Measurements from ENCODE around the gene BTG1. TPM values are rescaled to one million over a fixed set of nuclear protein-coding genes. Genes with fewer than 3 reads are reported as not detected.

Gene BTG1
- total and polyA plus RNA-seq, 2 of the 4 experiments (the other 2 are of a cell fraction), result 3.8 to 33.5 TPM

DNA sequence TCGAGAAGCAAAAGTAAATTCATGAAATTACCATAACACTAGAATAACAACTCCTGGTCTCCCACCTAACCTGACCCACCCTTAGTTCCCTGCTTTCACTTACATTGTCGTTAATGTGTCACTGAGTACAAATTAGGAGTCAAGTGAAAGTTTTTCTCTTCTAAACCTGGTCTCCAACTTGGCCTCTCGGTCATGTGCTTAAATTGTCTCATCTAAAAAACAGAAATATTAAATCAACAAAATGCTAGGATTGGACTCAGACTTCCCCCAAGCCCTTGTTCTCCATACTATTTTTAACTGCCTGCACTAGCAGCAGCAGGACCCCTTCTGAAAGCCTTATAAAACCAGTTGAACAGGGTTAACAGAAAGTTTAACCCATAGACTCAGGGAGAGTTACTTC is 1.8 kb upstream of the BTG1 start:
- peak overlapping the region; percentile 50; the same call in 1 of the 2 replicates for H2BK120ac ChIP-seq (ENCODE audit: low read depth, low read length)
- H4K20me1 ChIP-seq (ENCODE audit: insufficient read depth, low read length), result peaks cover 25% of the 10 kb centered on the region
- BruUV-seq (replicated peaks), result no TSS peak
- H3K18ac ChIP-seq (ENCODE audit: low read depth, low read length), result peak overlapping the region; percentile 89; the same call in 1 of the 2 replicates
- no peaks in the 10 kb centered on the region for H3K4me1 ChIP-seq (ENCODE audit: control insufficient read depth, insufficient read depth, low read length)
- H2AK5ac ChIP-seq (ENCODE audit: low read depth, low read length), result no peak overlapping the region
- no peak for TF ChIP-seq FOS (IDR thresholded peaks at IDR 0.05; ENCODE audit: low read depth, low read length)
- no peak for TF ChIP-seq RAD21 (IDR thresholded peaks at IDR 0.05; ENCODE audit: low read length)
- TF ChIP-seq, protein P1, sequence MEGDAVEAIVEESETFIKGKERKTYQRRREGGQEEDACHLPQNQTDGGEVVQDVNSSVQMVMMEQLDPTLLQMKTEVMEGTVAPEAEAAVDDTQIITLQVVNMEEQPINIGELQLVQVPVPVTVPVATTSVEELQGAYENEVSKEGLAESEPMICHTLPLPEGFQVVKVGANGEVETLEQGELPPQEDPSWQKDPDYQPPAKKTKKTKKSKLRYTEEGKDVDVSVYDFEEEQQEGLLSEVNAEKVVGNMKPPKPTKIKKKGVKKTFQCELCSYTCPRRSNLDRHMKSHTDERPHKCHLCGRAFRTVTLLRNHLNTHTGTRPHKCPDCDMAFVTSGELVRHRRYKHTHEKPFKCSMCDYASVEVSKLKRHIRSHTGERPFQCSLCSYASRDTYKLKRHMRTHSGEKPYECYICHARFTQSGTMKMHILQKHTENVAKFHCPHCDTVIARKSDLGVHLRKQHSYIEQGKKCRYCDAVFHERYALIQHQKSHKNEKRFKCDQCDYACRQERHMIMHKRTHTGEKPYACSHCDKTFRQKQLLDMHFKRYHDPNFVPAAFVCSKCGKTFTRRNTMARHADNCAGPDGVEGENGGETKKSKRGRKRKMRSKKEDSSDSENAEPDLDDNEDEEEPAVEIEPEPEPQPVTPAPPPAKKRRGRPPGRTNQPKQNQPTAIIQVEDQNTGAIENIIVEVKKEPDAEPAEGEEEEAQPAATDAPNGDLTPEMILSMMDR (conservative IDR thresholded peaks at IDR 0.05; ENCODE audit: low read depth, low read length), result no peak
- peak overlapping the region; percentile 49; the same call in 1 of the 2 replicates for H3K23ac ChIP-seq (ENCODE audit: low read depth, low read length)
- peak overlapping the region; percentile 89 for H3K4me2 ChIP-seq (ENCODE audit: low read depth, low read length)
- H2AFZ ChIP-seq (replicated peaks; ENCODE audit: low read length, poor library complexity), result no peak overlapping the region
- WGBS, 2 experiments (ENCODE audit: extremely low coverage in 2 of 2, insufficient read length in 1 of 2), result no CpG with 5 or more reads among the region's 3 CpGs
- no peaks in the 10 kb centered on the region for H3K9me1 ChIP-seq (ENCODE audit: insufficient read depth, low read length)
- ChIA-PET POLR2A (ENCODE audit: unreplicated experiment) (no interaction called here), CTCF (no interaction called here)
- H3K9me3 ChIP-seq (ENCODE audit: control insufficient read depth, insufficient read depth, low read length), result no peaks in the 10 kb centered on the region
- intact Hi-C loops (cut with micrococcal nuclease), result loop anchor here (2.0 to 5.0 kb wide), 3 partner anchors 150 to 355 kb away; no protein-coding TSS in a partner anchor
- H4K8ac ChIP-seq (ENCODE audit: low read depth in 2 of 2, low read length in 2 of 2), result peak overlapping the region; percentile 9 to 28; a peak in 3 of 4 replicates
- in situ Hi-C loops (cut with MboI; ENCODE audit: low sequenced_read_pairs), result loop anchor here (10.0 kb wide), 1 partner anchor 763 kb away; no protein-coding TSS in a partner anchor
- H3K56ac ChIP-seq (ENCODE audit: extremely low read depth, insufficient read depth, low read length), result no peak overlapping the region
- H2BK20ac ChIP-seq (ENCODE audit: low read depth, low read length), result peak overlapping the region; percentile 36
- DNase-seq, result no peak
- H3K4me3 ChIP-seq (ENCODE audit: insufficient read depth, low read depth, low read length), result peak overlapping the region; percentile 24; the same call in 1 of the 2 replicates
- peaks cover 19% of the 10 kb centered on the region for H3K36me3 ChIP-seq (ENCODE audit: control insufficient read depth, insufficient read depth, low read length)
- no peak overlapping the region; the same call in 2 of the 3 replicates for H2BK15ac ChIP-seq (ENCODE audit: low read depth, low read length)
- dilution Hi-C loops (cut with HindIII; ENCODE audit: low sequenced_read_pairs, unreplicated experiment), result no loop called here
- peak overlapping the region; percentile 70 for H3K14ac ChIP-seq (replicated peaks; ENCODE audit: low read depth, low read length)
- no peak overlapping the region for H2AK9ac ChIP-seq (replicated peaks; ENCODE audit: low read depth, low read length, poor library complexity)
- H3K27me3 ChIP-seq (ENCODE audit: control insufficient read depth, insufficient read depth, low read length), result no peaks in the 10 kb centered on the region
- peak overlapping the region; percentile 65; the same call in 1 of the 2 replicates for H4K5ac ChIP-seq (ENCODE audit: low read depth, low read length)
- peak overlapping the region; percentile 66 for H3K9ac ChIP-seq (ENCODE audit: low read depth, low read length)
- peak overlapping the region; percentile 72 for H2BK5ac ChIP-seq (ENCODE audit: low read depth, low read length, poor library complexity, severe bottlenecking)
- peak overlapping the region; percentile 54; the same call in 1 of the 2 replicates for H3K27ac ChIP-seq (ENCODE audit: insufficient read depth, low read length)
- H4K91ac ChIP-seq (ENCODE audit: insufficient read depth, low read depth, low read length), result no peak overlapping the region
- peak overlapping the region; percentile 28; the same call in 1 of the 2 replicates for H3K4ac ChIP-seq (ENCODE audit: low read depth, low read length)
- 0 out of 4 replicates have a peak, but pooled peaks cover 3 to 5% of the 10 kb centered on the region in 2 experiments for H3K79me1 ChIP-seq (ENCODE audit: low read depth in 1 of 2, low read length in 2 of 2)
- ATAC-seq (ENCODE audit: low read depth), result no peak
